Measurements from ENCODE around the gene SIN3A. TPM values are rescaled to one million over a fixed set of nuclear protein-coding genes. Genes with fewer than 3 reads are reported as not detected.
"Not testable (repeated sequence)": the region's sequence is repeated elsewhere in the genome, so short reads cannot be mapped to it uniquely, and the experiment has no call there.

Gene SIN3A
- polyA plus RNA-seq, 4 donors: 50.7 to 56.9 (median 55.4) TPM

DNA sequence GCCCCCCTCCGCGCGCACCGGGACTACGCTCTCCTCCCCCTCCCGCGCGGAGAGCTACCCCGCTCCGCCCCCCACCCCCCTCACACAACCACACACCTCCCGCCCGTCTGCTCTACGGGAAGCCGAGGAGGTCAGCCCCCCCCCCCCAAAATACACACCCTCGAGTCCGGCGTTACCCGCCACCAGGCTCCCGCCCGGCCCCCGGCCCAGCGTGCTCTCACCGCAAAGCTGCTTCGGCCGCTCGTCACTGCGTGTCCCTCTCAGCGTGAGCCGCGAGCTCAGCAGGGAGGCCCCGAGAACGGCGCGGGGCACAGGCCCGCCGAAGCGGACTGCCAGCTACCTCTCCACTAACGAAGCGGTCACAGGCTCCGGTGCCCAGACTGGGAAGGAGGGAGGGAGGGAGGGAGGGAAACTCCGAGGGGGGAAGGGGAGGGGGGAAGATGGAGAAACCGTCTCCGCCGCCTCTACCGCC is 252 bp downstream of the SIN3A start:
- DNase-seq (ENCODE audit: low read depth in 4 of 4, low spot score in 2 of 4): no peak

DNA sequence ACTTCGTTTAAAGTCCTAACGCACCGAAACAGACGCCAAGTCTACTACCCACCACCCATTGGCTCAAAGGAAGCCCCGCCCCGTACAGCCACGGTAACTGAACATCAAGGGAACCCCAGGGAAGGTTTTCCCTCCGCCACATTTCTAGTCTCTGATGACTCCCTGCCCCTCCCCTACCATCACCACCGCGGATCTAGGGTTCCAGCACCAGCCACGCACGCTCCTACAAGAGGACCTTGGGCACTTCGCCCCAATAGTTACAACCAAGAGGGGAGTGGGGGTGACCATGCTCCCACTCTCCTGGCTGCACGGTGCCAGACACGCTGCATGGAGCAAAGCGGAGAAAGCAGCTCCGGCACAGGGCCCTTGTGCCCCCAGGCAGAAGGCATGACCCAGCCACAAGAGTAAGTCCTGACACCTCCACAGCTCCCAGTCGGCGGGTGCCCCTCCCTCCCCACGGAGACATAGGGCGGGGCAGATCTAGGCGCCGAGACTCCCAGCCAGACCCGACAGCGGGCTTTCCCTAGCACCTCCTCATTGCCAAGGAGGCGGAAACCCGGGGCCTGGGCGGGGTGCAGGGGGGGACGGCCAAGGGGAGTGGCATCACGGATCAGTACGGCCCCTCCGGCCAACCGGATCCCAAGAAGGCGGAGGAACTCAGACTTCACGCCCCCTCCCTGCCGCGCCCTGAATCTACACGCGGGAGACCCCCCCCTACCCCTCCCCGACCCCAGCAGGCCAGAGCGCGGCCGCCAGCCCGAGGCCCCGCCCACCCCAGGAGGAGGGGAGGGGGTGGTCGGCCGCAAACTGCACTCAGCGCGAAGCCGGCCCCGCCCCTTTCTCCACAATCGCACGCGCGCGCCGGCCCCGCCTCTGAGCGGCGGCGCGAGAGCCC is 936 bp downstream of the SIN3A start:
- peak in 3 of 4 donors; percentile 87 to 95 (median 89) for DNase-seq (ENCODE audit: low read depth in 4 of 4, low spot score in 2 of 4)

DNA sequence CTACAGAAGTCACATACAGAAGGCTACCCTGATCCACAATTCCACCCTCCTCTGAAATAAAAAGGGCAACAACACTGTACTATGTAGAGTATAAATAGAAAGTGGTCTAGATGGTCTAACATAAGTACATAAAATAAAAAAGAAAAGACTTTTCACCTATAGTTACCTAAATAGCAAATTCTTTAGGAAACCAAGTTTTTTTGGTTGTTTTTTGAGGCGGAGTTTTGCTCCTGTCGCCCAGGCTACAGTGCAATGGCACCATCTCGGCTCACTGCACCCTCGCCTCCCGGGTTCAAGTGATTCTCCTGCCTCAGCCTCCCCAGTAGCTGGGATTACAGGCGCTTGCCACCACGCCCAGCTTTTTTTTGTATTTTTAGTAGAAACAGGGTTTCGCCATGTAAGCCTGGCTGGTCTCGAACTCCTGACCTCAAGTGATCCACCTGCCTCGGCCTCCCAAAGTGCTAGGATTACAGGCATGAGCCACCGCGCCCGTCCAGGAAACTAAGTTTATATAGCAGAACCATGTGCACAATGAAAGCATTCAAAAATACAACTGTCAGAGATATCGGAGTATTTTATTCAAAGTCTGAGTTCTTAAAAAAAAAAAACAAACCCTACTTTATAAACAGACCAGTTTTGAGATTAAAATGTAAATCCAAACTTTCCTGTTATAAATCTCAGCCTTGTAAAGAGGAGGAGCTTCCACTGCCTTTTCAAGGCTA is 1.7 kb downstream of the SIN3A start:
- DNase-seq (ENCODE audit: low read depth in 4 of 4, low spot score in 2 of 4): no peak

DNA sequence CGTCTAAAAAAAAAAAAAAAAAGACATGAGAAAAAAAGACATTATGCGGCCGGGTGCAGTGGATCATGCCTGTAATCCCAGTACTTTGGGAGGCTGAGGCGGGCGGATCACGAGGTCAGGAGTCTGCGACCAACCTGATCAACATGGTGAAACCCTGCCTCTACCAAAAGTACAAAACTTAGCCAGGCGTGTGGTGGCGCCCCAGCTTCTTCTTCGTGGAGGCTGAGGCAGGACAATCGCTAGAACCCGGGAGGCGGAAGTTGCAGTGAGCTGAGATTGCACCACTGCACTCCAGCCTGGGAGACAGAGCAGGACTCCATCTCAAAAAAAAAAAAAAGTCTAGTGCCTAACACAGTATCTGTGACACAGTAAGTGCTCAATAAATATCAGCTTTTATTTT is 3.3 kb downstream of the SIN3A start:
- not testable (repeated sequence) for DNase-seq (ENCODE audit: low read depth in 4 of 4, low spot score in 2 of 4)

DNA sequence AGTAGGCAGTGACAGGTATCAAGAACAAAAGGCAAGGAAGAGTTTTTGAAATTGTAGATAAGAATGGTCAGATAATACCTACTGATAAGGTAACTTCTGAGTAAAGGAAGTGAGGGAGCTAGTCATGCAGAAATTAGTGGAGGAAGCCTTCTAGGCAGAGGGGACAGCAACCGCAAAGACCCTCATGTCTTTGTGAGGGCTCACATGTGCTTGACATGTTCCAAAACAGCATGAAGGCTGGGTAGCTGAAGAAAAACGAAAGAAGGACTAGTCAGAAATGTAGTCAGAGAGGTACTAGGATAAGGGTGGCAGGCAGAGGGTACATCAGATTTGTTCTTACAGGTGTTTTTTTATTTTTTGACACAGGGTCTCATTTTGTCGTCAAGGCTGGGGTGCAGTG is 5.3 kb downstream of the SIN3A start:
- DNase-seq (ENCODE audit: low read depth in 4 of 4, low spot score in 2 of 4): no peak

DNA sequence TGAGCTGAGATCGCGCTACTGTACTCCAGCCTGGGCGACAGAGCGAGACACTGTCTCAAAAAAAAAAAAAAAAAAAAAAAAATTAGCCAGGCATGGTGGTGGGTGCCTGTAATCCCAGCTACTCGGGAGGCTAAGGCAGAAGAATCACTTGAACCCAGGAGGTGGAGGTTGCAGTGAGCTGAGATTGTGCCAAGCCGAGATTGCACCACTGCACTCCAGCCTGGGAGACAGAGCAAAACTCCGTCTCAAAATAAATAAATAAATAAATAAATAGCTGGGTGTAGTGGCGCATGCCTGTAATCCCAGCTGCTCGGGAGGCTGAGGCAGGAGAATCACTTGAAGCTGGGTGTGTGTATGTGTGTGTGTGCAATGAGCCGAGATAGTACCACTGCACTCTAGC is 6.2 kb downstream of the SIN3A start:
- DNase-seq (ENCODE audit: low read depth in 4 of 4, low spot score in 2 of 4): not testable (repeated sequence)

DNA sequence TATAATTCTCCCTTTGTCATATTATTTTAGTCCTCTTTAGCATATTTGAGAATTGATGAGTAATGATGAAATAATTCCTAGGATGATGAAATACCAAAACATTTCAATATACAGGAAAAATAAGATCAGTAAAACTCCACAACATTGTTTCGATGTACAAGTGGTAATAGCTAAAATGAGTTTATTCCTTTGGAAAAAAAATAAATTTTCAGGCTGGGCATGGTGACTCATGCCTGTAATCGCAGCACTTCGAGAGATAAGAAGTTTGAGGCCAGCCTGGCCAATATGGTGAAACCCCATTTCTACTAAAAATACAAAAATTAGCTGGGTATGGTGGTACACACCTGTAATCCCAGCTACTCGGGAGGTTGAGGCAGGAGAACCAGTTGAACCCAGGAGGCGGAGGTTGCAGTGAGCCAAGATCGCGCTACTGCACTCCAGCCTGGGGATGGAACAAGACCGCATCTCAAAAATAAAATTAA is 7.5 kb downstream of the SIN3A start:
- not testable (repeated sequence) for DNase-seq (ENCODE audit: low read depth in 4 of 4, low spot score in 2 of 4)

DNA sequence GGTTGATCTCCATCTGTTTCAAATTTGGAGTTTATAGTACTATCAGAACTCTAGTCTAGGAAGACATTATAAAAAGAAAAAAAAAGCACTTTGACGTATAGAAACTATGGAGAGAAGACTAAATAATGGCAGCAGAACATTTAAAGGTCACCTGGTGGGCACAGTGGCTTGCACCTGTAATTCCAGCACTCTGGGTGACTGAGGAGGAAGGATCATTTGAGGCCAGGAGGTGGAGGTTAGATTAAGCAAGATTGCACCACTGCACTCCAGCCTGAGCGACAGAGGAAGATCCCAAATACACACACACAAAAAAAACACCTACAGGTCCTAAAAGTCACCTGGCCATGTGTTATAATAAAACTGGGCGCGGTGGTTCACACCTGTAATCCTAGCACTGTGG is 13.8 kb downstream of the SIN3A start:
- DNase-seq (ENCODE audit: low read depth in 4 of 4, low spot score in 2 of 4): no peak

DNA sequence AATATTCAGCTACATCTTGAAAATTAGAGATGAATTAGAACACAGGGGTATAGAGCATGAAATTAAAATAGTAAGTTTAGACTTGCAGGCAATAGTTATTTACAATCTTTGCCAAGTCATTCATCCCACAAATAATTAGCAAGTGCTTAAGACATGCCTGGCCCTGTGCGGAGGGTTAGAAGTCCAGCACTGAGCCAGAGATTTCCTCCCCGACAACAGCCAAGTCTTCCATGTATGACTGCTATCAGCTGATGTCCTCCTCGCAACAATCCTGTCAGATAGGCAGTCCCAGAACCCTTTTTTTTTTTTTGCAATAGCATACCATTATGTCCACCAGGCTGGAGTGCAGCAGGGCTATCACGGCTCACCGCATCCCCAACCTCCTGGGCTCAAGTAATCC is 14.6 kb downstream of the SIN3A start:
- no peak for DNase-seq (ENCODE audit: low read depth in 4 of 4, low spot score in 2 of 4)

DNA sequence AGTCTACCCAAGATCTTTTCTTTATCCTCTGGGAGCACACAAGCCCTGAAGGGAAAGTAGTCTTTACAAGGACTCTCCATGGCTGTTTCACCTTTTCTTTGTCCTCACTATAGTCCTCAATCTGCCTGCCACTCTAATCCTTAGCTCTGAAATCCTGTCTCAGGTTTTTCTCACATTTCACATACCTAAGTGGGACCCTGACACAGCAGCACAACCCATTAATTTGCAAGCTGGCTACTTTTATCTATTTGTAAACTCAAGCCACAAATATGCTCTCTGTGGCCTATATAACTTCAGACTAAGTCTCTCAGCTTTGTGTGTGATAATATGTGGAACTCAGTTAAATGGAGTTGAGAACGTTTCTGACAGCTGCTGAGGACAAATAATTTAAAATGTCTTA is 19.8 kb downstream of the SIN3A start:
- no peak for DNase-seq (ENCODE audit: low read depth in 4 of 4, low spot score in 2 of 4)

DNA sequence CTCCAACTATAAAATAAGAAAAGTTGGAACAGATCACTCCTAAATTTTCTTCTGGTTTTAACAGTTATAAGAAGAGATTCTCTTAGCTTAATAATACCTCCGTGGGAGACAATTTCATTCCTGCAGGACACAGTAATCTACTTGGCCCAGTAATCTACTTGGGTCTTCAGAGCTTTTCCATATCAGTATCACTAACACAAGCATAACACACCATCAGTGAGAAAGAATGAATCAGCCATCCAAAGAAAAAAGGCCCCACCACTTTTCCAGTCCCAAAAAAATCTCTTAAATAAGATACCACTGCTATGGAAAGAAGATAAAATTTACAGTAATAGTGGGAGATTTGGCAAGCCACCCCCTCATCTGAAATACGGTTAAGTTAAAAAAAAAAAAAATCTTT is 20.2 kb downstream of the SIN3A start:
- no peak for DNase-seq (ENCODE audit: low read depth in 4 of 4, low spot score in 2 of 4)

DNA sequence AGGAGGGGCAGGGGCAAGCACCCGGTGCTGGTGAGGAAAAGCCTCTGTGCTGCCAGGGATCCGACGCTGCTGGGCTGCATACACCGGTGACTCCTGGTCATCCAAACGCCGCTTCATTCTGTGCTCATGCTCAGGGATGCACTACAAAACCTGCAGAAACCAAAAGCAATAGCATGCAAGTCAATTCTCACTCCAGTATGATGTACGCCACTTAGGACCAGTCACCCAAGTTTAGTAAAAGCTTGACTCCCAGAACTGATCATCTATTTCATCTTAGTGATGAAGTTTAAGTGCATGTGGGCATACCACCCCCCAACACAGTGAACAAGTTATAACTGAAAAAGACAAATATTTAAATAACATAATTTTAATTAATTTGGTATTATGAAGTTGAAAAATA is 21.2 kb downstream of the SIN3A start:
- no peak for DNase-seq (ENCODE audit: low read depth in 4 of 4, low spot score in 2 of 4)

DNA sequence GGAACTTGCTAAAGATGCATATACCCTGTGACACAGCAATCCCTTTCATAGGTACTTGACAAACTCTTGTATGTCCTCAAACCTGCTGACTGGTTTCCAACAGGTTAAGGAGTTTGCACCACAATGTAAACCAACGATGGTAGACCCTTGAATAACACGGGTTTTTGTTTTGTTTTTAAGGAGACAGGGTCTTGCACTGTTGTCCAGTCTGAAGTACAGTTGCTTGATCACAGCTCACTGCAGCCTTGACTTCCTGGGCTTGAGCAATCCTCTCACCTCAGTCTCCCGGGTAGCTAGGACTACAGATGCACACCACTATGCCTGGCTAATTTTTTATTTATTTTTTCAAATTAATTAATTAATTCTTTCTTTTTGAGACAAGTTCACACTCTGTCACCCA is 23.3 kb downstream of the SIN3A start:
- no peak for DNase-seq (ENCODE audit: low read depth in 4 of 4, low spot score in 2 of 4)

DNA sequence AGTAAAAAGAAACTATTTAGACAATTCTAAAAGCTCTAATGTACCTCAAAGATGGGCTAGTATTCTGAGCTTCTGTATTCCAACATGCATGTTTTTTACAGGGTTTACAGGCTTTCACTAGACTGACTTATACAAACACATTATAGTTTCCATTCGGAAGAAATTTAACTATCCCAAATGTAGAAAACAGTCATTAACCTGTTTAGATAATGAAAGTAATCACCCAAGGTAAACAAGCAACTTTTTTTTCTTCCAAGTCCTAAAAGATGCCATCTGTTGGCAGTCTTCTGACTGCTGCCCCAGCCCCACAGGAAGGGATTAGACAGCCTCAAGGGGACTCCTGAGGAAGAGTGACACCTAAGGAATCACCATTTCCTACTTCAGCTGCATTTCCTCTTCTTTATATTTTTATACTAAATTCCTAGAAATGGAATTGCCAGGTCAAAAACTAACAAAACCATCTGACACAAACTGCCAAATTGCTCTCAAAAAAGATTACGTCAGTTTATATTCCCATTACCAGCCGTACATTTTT is 25.5 kb downstream of the SIN3A start:
- DNase-seq (ENCODE audit: low read depth in 4 of 4, low spot score in 2 of 4): no peak

DNA sequence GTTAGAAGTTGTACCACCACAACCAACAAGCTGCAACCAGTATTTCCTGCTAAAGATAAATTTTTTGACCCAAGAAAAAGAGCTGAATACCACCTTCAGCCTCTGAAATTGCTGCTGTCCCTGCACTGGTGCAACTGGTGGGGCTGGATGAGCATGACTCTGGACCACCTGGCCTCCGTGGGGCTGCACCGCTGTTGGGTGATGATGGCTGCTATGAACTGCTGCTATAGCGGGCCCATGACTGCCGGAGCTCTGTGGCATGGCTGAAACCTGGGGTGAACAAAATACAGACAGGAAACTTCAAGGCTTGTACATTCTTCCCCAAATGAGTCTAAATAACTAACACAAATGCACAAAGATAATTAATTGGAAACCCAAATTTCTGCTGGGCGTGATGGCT is 28.9 kb downstream of the SIN3A start:
- DNase-seq (ENCODE audit: low read depth in 4 of 4, low spot score in 2 of 4): no peak

DNA sequence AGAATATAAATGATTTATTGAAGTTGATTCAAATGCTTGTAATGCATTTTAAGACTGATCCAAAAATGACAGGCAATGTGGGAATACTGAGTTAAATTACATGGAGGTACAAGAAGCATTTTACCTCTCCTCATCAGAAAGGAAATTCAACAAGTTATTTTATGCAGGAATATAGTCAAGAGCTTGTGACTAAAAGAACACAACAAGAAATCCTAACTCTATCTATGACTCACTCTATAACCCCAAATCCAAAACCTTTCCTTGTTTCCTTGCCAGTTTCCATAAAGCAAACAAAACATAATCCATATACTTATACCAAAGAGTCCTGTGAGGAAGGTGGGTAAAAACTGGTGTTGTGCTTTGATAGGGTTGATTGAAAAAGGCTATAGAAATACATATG is 30.8 kb downstream of the SIN3A start:
- DNase-seq (ENCODE audit: low read depth in 4 of 4, low spot score in 2 of 4): no peak

DNA sequence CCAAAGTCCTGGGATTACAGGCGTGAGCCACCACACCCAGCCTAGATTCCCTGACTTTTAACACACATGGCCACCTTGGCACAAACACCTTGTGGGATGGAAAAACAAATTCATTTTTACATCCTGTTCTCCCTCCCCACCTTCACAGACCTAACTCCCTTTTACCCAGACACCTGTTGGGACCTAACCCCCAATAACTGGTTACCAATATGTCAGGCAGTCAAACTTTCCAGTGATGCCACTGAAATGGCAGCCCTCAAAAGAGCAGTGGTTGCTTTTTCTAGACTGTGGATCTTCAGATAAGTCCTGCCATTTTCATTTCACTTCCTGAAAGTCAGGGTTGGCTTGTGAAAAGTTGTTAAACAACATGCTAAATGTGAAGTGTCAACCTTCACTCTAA is 34.9 kb downstream of the SIN3A start:
- no peak for DNase-seq (ENCODE audit: low read depth in 4 of 4, low spot score in 2 of 4)

DNA sequence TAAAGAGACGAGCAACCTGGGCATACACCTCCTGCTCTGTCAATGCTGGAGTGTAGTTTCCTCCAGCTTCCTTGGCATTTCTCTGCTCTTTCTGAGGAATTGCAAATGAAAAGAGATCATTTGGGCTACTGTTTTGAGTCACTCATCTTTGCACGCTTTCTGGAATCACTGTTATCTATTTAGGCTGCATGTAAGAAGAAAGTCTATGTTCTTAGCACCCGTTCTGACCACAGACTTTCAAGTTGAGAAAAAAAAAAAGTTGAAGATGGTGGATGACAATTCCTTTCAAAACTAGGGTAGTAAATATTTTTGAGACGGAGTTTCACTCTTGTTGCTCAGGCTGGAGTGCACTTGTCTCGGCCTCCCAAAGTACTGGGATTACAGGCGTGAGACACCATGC is 41.3 kb downstream of the SIN3A start:
- DNase-seq (ENCODE audit: low read depth in 4 of 4, low spot score in 2 of 4): no peak

DNA sequence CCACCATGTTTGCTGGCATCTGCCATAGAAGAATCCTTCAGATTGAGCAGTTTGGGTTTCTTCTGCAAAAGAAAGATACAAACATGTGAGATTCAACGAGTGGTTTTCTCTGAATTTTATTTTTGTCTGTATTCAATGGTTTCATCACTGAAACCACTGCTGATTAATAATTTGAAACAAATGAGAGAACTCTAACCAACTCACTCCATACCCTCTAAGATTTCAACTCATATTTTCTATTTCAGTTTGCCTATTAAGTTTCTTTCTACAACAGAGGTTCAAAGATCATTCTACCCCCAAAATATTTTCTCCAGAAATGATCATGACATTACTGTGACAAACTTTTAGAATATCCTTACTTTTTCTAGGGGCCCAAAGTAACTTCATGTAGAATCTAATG is 44.4 kb downstream of the SIN3A start:
- DNase-seq (ENCODE audit: low read depth in 4 of 4, low spot score in 2 of 4): no peak

DNA sequence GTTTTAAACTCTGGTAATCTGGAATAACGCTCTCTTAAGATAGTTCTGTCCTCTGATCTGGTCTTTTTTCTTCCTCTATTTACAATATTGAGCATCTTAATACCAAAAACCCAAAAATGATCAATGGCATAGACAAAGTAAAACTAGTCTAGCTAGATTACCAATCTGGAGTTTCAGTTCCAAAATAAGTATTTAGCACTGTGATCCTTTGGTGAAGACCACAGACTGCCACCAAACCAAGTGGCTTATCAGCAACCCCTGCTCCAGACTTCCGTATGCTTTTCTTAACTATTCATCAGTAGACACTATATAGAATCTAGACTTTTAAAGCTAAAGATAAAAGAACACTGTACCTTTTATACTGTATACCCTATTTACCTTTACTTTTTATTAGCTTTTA is 47.6 kb downstream of the SIN3A start:
- no peak for DNase-seq (ENCODE audit: low read depth in 4 of 4, low spot score in 2 of 4)

DNA sequence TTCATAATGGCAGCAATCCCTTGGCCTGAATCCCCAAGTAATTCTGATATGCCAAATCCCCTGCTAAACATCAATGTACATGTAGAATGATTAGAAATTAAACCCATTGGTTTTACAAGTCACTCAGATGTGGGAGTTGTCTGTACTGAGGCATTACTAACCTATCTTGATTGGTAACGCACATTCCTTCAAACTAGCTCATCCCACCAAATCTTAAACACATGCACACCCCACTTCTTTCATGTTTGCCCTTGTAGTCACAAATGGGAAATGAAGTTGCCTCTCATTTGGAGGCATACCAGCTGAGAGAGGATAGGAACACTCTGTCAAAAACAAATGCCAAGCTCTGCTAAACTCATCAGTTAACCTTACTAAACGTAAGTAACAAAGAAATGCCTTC is 54.0 kb downstream of the SIN3A start:
- DNase-seq (ENCODE audit: low read depth in 4 of 4, low spot score in 2 of 4): no peak

Data from left renal cortex interstitium (tissue), 4 donors.